Measurements from ENCODE around the gene EVI5L.
"Not testable (repeated sequence)": the region's sequence is repeated elsewhere in the genome, so short reads cannot be mapped to it uniquely, and the experiment has no call there.

The EVI5L gene

DNA sequence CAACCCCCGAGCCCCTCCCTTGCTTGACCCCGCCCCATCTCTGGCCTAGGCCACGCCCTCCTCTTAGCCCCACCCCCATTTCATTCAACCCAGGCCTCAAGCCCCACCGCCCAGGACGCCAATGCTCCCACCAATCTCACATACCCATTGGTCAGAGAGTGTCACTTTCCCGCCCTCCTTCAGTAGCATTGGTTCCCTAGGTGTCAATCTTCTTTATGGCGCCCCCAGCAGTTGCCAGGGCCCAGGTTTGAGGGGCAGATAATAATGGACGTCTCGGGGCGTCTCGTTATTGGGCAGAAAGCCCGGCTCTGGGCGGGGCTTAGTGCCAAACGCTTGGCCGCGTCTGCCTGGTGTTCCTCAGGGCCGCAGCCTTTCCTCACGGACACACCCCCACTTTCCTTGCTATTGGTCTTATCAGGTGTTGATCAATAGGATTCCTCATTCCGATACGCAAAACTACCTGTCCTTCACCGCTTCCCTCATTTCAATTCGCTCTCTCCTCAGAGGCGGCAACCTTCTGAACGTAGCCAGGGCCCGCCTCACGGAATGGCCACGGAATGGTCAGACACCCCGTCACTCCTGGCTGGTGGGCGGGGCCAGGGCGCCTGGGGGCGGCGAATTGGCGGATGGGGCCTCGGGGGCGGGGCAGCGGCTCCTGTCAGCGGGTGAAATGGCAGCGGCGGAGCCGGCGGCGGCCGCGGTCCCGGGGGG is at the start of gene EVI5L:
Gene EVI5L (plus strand): TSS at position 658 of the 711 bp plus-strand sequence. CDS start 16,325 bp downstream, outside the sequence.
- peak; percentile 99 for DNase-seq (ENCODE audit: low spot score)

GRCh38 chr19:7781157-7781556 is 48.9 kb upstream of the EVI5L start:
- DNase-seq (ENCODE audit: low spot score): no peak

GRCh38 chr19:7783991-7784423 is 46.0 kb upstream of the EVI5L start:
- DNase-seq (ENCODE audit: low spot score): no peak

DNA sequence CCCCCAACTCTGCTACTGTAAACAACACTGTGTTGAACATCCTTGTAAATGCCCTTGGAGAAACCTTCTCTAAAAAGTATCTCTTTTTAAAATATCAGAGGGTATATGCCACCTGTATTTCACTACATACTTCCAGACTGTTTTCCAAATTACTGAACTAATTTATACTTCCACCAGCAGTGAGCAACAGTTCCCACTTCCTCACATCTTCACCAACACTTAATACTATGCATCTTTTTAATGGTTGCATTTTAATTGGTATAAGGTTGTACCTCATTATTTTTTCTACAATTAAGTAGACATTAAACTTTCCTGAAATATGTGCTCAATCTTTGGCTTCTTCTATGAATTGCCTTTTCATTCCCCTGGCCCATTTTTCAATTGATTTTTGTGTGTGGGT is 45.2 kb upstream of the EVI5L start:
- no peak for DNase-seq (ENCODE audit: low spot score)

- peak; percentile 66 for DNase-seq (ENCODE audit: low spot score)
These were observed 42.9 kb upstream of the EVI5L start for GRCh38 chr19:7787141-7787540.

GRCh38 chr19:7787602-7788177 is 42.3 kb upstream of the EVI5L start:
- DNase-seq (ENCODE audit: low spot score): no peak

DNA sequence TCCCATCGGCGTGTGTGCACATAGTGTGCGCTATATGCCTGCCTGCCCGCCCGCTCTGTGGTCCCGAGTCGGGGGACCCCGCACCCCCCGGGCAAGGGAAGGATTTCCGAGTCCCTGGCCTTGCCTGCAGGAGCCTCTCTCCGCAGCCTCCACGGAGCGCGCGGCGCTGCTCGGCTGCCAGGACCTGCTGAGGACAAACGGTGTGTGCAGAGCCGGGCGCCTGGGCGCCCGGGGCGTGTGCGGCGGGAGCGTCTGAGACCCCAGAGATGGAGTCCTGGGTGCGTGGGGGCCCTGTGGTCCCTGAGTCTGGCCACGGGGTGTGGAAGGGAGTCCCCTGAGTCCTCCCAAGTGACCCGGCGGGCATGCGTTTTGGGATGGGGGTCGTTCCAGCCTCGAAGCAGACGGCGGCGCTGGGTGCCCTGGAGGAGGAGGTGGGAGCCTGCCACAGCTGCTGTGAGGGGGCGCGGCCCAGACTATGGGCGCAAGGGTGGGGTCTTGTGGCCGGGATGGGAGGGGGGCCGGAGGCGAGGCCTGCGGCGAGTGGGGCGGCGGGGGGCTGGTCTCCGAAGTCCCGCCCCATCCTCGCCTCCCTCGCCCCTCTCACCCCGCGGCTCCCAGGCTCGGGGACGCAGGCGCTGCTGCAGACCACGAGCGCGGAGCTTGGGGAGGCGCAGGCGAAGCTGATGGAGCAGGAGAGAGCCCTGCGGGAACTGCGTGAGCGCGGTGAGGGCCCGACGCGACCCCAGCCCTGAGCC is 41.7 kb upstream of the EVI5L start:
- DNase-seq (ENCODE audit: low spot score): peak; percentile 27

- no peak for DNase-seq (ENCODE audit: low spot score)
These were observed 41.1 kb upstream of the EVI5L start for GRCh38 chr19:7788933-7789323.

DNA sequence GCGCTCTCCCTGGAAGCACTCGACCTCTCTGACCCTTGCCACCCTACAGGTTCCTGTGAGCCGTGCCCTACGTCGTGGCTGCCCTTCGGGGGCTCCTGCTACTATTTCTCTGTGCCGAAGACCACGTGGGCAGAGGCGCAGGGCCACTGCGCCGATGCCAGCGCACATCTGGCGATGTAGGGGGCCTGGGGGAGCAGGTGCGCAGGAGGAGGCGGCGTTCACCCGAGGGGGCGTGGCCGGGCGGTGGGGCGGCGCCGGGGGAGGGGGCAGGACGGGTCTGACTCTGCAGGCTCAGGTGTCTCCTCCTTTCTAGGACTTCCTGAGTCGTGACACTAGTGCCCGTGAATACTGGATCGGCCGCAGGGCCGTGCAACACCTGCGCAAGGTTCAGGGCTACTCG is 40.6 kb upstream of the EVI5L start:
- DNase-seq (ENCODE audit: low spot score): peak; percentile 83

DNA sequence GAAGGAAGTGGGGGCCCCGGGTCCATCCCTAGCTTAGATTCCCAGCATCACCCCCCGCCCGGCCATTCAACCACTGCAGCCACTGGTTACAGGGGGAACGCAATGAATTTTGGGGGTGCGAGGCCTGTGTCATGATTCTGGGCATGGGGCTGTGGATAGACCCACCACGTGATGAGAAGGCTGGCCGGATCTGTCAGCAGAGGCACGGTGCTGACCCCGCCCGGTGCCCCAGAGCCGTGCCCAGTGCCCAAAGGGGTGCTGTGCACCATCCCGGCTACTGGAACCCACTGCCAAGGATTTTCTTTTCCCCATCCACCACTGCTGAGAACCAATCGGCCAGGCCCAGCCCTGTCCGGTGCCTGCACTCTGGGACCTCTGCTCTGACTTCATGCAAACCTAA is 39.6 kb upstream of the EVI5L start:
- DNase-seq (ENCODE audit: low spot score): no peak

GRCh38 chr19:7792281-7792680 is 37.7 kb upstream of the EVI5L start:
- no peak for DNase-seq (ENCODE audit: low spot score)

- not testable (repeated sequence) for DNase-seq (ENCODE audit: low spot score)
These were observed 37.3 kb upstream of the EVI5L start for GRCh38 chr19:7792701-7793100.

- no peak for DNase-seq (ENCODE audit: low spot score)
These were observed 36.5 kb upstream of the EVI5L start for GRCh38 chr19:7793493-7793892.

DNA sequence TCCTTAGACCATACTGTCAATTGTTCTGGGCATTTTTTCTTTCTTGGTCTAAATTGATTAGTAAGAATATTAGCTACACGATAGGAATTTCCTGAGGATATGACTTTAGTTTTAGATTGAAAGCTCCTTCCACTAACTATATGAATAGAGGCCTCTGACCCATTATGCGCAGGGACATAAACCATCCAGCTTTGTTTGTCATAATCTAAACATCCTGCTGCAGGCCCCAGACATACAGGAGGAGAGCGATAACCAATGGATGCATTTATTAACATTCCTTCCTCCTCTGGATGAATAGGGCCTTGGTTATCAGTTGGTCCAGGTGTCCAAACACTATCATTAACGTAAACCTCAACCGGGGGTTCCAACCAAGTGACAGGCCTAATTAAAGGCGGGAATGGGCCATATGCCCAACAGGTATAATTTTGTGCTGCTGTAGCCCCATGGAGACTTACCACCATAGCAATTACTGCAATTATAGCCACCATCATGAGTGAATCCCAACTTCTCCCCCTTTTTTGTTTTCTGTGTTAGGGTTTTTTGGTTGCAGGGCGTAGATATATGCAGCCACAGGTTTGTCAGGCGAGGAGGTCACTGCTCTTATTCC is 34.4 kb upstream of the EVI5L start:
- no peak for DNase-seq (ENCODE audit: low spot score)

DNA sequence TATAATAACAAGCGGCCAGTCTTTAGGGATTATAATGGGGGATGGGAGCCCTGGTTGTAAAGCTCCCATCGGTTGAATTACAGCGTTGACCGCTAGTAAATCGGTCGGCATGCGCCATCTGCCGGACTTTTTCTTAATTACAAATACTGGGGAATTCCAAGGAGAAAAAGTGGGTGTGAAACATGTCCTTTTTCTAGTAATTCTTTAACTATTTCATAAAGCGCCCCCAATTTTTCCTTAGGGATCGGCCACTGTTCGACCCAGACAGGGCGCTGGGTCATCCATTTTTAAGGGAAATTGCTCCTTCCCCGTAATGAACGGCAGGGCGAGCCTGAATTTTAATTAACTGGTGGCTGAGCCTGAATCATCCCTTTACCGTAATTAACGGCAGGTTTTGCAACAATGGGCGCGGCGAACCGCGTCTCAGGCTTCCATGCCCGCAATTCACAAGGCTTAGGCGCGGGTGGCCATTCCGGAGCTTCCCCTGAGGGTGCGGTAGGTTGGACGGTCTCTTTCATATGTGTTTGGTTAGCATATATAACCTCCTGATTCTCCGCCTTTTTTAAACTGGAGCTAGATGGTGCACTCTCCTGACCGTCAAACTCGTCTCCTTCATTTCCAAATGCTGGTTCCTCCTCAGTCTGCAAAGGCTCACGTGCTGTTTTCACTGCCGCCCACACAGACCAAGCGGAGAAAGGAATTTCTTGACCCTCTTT is 30.2 kb upstream of the EVI5L start:
- DNase-seq (ENCODE audit: low spot score): peak; percentile 67

- no peak for DNase-seq (ENCODE audit: low spot score)
These were observed 28.9 kb upstream of the EVI5L start for GRCh38 chr19:7801020-7801570.

DNA sequence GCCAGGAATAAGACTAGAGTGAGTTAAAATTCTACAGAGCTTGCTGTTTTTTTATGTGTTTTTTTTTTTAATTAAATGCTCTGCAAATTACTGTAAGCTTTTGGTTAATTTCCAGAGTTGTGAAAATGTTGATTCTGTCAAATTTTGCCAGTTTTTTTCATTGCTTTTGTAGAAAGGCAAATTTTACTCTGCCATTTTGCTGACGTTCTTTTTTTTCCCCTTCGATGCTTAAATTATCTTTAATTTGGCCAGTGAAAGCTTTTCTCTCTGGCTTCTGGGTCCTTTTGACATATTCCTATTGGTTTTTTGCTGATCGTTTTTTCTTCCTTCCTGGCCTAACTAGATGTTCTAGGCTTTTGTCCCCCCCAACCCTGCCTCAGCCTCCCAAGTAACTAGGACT is 23.8 kb upstream of the EVI5L start:
- no peak for DNase-seq (ENCODE audit: low spot score)

DNA sequence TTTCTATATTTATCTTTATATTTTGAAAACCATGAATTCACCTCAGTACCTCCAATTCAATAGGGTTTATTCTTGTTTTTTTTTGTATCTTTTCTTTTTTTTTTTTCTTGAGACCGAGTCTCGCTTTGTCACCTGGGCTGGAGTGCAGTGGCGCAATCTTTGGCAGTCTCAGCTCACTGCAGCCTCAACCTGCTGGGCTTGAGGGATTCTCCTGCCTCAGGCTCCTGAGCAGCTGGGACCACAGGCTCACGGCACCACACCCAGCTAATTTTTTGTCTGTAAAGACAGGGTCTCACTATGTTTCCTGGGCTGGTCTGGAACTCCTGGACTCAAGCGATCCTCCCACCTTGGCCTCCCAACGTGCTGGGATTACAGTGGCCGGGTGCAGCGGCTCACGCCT is 23.1 kb upstream of the EVI5L start:
- DNase-seq (ENCODE audit: low spot score): no peak

GRCh38 chr19:7808108-7808507 is 21.9 kb upstream of the EVI5L start:
- no peak for DNase-seq (ENCODE audit: low spot score)

- no peak for DNase-seq (ENCODE audit: low spot score)
These were observed 18.0 kb upstream of the EVI5L start for GRCh38 chr19:7811989-7812388.

- no peak for DNase-seq (ENCODE audit: low spot score)
These were observed 14.7 kb upstream of the EVI5L start for GRCh38 chr19:7815325-7815724.

- DNase-seq (ENCODE audit: low spot score): not testable (repeated sequence)
These were observed 14.0 kb upstream of the EVI5L start for GRCh38 chr19:7816040-7816439.

Measured in iPS-NIHi11 (cell line).